Measurements from ENCODE around the gene SLC5A10. TPM values are rescaled to one million over a fixed set of nuclear protein-coding genes. Genes with fewer than 3 reads are reported as not detected.

SLC5A10 gene
- total RNA-seq, 1 experiment from 2014 or later: not detected

DNA sequence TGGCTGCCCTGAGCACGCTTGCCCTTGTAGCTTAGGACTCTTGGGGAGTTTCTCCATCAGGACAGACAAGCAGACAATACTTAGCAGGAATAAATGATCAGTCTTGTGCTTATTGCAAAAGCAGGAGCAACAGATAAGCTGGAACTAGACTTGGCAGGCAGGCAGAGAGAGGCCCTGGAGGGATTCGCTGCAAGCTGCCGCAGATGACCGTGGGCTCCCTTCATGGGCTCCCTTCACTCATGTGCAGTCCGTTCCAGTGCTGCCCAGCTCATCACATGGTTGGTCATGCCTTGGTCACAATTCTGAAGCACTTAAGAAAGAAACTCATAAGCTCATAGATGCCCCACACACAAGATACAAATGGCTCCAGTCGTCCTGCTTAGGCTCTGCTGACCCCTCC lies 2.4 kb upstream of the SLC5A10 start:
- H3K36me3 ChIP-seq (ENCODE audit: insufficient read depth, low read length, poor library complexity, severe bottlenecking): no peaks in the 10 kb centered on the region
- no TSS peak for BruUV-seq (replicated peaks)
- no peak overlapping the region for H3K4me3 ChIP-seq (ENCODE audit: low read depth, low read length, poor library complexity, severe bottlenecking)
- H3K27ac ChIP-seq (ENCODE audit: low read depth, low read length, poor library complexity, severe bottlenecking): no peak overlapping the region
- no peak for DNase-seq (ENCODE audit: low spot score)
- TF ChIP-seq, protein P1, sequence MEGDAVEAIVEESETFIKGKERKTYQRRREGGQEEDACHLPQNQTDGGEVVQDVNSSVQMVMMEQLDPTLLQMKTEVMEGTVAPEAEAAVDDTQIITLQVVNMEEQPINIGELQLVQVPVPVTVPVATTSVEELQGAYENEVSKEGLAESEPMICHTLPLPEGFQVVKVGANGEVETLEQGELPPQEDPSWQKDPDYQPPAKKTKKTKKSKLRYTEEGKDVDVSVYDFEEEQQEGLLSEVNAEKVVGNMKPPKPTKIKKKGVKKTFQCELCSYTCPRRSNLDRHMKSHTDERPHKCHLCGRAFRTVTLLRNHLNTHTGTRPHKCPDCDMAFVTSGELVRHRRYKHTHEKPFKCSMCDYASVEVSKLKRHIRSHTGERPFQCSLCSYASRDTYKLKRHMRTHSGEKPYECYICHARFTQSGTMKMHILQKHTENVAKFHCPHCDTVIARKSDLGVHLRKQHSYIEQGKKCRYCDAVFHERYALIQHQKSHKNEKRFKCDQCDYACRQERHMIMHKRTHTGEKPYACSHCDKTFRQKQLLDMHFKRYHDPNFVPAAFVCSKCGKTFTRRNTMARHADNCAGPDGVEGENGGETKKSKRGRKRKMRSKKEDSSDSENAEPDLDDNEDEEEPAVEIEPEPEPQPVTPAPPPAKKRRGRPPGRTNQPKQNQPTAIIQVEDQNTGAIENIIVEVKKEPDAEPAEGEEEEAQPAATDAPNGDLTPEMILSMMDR (conservative IDR thresholded peaks at IDR 0.05; ENCODE audit: low read depth, low read length): no peak
- TF ChIP-seq EZH2 (IDR thresholded peaks at IDR 0.05; ENCODE audit: borderline replicate concordance, low read depth, low read length, poor library complexity, severe bottlenecking): no peak
- intact Hi-C loops (cut with micrococcal nuclease; ENCODE audit: unreplicated experiment): no loop called here
- H3K9me3 ChIP-seq (ENCODE audit: low read depth, low read length, poor library complexity, severe bottlenecking): no peaks in the 10 kb centered on the region
- no peaks in the 10 kb centered on the region for H3K4me1 ChIP-seq (ENCODE audit: insufficient read depth, low read length, poor library complexity, severe bottlenecking)
- no peaks in the 10 kb centered on the region for H3K27me3 ChIP-seq (replicated peaks; ENCODE audit: insufficient read depth, low read depth, low read length, poor library complexity)
- POLR2A ChIA-PET (ENCODE audit: low non-redundant PET): no interaction called here
- CTCF ChIA-PET: no interaction called here

DNA sequence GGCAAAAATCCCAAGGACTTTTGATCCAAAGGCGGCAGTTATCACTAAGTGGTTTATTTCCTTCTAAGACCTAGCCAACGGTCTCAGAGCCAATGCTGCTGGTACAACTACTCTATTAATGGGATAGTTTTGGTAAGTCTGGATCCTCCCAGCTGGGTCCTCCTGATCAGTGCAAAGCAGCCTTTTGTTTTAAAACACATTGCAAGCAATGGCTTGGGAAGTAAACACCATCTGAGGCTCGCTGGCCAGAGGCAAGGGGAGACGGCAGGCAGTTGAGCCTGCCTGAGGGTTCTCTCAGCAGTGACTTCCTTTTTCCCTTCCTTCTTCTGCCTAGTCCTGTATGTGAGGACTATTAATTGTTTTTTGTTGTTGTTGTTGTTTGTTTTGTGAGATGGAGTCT lies 1.6 kb upstream of the SLC5A10 start:
- ChIA-PET POLR2A (ENCODE audit: low non-redundant PET) (no interaction called here), CTCF (no interaction called here)
- no peaks in the 10 kb centered on the region for H3K4me1 ChIP-seq (ENCODE audit: insufficient read depth, low read length, poor library complexity, severe bottlenecking)
- no peaks in the 10 kb centered on the region for H3K9me3 ChIP-seq (ENCODE audit: low read depth, low read length, poor library complexity, severe bottlenecking)
- DNase-seq (ENCODE audit: low spot score): no peak
- H3K4me3 ChIP-seq (ENCODE audit: low read depth, low read length, poor library complexity, severe bottlenecking): no peak overlapping the region
- no peak overlapping the region for H3K27ac ChIP-seq (ENCODE audit: low read depth, low read length, poor library complexity, severe bottlenecking)
- intact Hi-C loops (cut with micrococcal nuclease; ENCODE audit: unreplicated experiment): no loop called here
- no peaks in the 10 kb centered on the region for H3K27me3 ChIP-seq (replicated peaks; ENCODE audit: insufficient read depth, low read depth, low read length, poor library complexity)
- no peaks in the 10 kb centered on the region for H3K36me3 ChIP-seq (ENCODE audit: insufficient read depth, low read length, poor library complexity, severe bottlenecking)
- TF ChIP-seq, protein P1 (conservative IDR thresholded peaks at IDR 0.05; ENCODE audit: low read depth, low read length): no peak
- TF ChIP-seq EZH2 (IDR thresholded peaks at IDR 0.05; ENCODE audit: borderline replicate concordance, low read depth, low read length, poor library complexity, severe bottlenecking): no peak
- BruUV-seq (replicated peaks): no TSS peak

DNA sequence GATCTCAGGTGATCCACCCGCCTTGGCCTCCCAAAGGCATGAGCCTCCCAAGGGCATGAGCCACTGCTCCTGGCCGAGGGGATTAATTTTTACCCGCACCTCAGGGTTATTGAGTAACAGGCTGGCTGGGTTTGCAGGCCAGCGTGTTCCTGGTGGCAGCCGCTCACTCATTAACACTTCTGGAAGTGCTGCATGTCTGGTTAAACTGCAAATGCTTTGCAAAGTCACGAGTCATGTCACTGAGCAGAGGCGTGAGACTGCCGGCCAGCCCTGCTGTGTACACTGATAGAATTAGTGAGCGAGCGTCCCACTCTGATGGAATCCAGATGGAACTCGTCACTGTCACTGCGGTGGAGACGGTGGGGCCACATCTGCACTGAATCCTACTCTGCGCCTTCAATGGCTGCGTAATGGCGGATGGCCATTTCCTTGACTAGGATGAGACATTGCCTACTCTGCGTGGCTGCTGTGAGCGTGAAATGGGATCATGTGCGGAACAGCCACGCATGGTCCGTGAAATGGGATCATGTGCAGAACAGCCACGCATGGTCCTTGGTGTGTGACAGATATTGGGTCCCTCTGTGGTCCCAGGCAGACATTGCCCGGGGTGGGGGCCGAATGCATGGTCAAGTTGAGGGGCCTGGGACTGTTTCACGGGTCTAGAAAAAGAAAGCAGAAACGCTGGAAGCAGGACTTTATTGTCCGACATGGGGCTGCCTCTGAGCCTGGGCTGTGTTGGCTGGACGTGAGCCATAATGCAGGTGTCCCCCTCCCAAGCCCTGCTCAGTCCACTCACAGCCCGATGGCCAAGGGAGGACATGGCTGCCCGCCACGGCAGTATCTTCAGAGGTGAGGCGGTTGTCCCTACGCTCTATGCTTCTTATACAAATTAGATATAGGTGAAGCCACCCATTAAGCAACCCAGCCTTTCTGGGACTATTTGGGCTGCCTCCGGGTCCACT lies 740 bp upstream of the SLC5A10 start:
- ChIA-PET CTCF (interaction anchor here (1.3 kb wide), 1 partner anchor 10 kb away, joined by 4 read pairs; no protein-coding TSS in a partner anchor), POLR2A (ENCODE audit: low non-redundant PET) (no interaction called here)
- Histone ChIP-seq H3K27ac (ENCODE audit: low read depth, low read length, poor library complexity, severe bottlenecking) (no peak overlapping the region), H3K27me3 (replicated peaks; ENCODE audit: insufficient read depth, low read depth, low read length, poor library complexity) (no peaks in the 10 kb centered on the region), H3K9me3 (ENCODE audit: low read depth, low read length, poor library complexity, severe bottlenecking) (no peaks in the 10 kb centered on the region), H3K4me1 (ENCODE audit: insufficient read depth, low read length, poor library complexity, severe bottlenecking) (no peaks in the 10 kb centered on the region), H3K4me3 (ENCODE audit: low read depth, low read length, poor library complexity, severe bottlenecking) (no peak overlapping the region), H3K36me3 (ENCODE audit: insufficient read depth, low read length, poor library complexity, severe bottlenecking) (no peaks in the 10 kb centered on the region)
- TF ChIP-seq EZH2 (IDR thresholded peaks at IDR 0.05; ENCODE audit: borderline replicate concordance, low read depth, low read length, poor library complexity, severe bottlenecking): no peak
- DNase-seq (ENCODE audit: low spot score): peak; percentile 26
- intact Hi-C loops (cut with micrococcal nuclease; ENCODE audit: unreplicated experiment): no loop called here
- no TSS peak for BruUV-seq (replicated peaks)

Data from A673 (cell line).